ENCODE measurements around the gene PALLD.

- TF ChIP-seq REPIN1 (CRISPR knock-in tag; IDR thresholded peaks at IDR 0.05; ENCODE audit: borderline replicate concordance, low read depth) = no peak
- no peak for TF ChIP-seq POLR2AphosphoS5 (IDR thresholded peaks at IDR 0.05; ENCODE audit: low read depth, low read length)
- TF ChIP-seq CHD4 (IDR thresholded peaks at IDR 0.05; ENCODE audit: borderline replicate concordance, low read length) = no peak
- no peak for TF ChIP-seq MTA3 (CRISPR knock-in tag; IDR thresholded peaks at IDR 0.05)
- no peak for TF ChIP-seq NR0B2 (CRISPR knock-in tag; IDR thresholded peaks at IDR 0.05)
- no peak for TF ChIP-seq CEBPB (IDR thresholded peaks at IDR 0.05; ENCODE audit: borderline replicate concordance, low read depth, low read length)
- no peak for TF ChIP-seq ZNF333 (CRISPR knock-in tag; IDR thresholded peaks at IDR 0.05; ENCODE audit: borderline replicate concordance)
- no peak for TF ChIP-seq MTA1 (CRISPR knock-in tag; IDR thresholded peaks at IDR 0.05; ENCODE audit: borderline replicate concordance)
- no peak for TF ChIP-seq HDAC6 (IDR thresholded peaks at IDR 0.05; ENCODE audit: low read depth, low read length)
Observed at GRCh38 chr4:168643796-168644159, 146.9 kb downstream of the PALLD start.
